A549 (cell line): ENCODE data around the gene PLPP3.

Experiments
- BHLHE40 ChIP-seq: IDR thresholded peaks from 2 replicates; pipeline ENCODE4 v1.6.1; 2012; ENCODE audit warnings: low read depth, low read length, inconsistent platforms
- CTCF ChIP-seq: fragments of >200 bp; sonication (Bioruptor Twin); formaldehyde crosslinking; IDR thresholded peaks from 3 replicates; pipeline ENCODE4 v1.5.1; 2016
- EHMT2 ChIP-seq: fragments of 200-600 bp; sonication (generic); IDR thresholded peaks from 2 replicates; pipeline ENCODE4 v1.6.1; 2016; ENCODE audit warnings: antibody characterized with exemption, low read depth, mild to moderate bottlenecking, moderate library complexity
- EP300 ChIP-seq, 2 experiments: fragments of >200 bp; sonication (Bioruptor Twin); formaldehyde crosslinking; IDR thresholded peaks; 2 replicates in 1 of 2; 3 replicates in 1 of 2; pipeline ENCODE4 v1.6.1; 2016 to 2017
- MAX ChIP-seq: IDR thresholded peaks from 2 replicates; pipeline ENCODE4 v1.6.1; 2012
- MAZ ChIP-seq: fragments of 150-350 bp; IDR thresholded peaks from 2 replicates; pipeline ENCODE4 v1.6.1; 2014; ENCODE audit warnings: antibody characterized with exemption, low read depth, low read length, borderline replicate concordance
- POLR2A ChIP-seq: IDR thresholded peaks from 2 replicates; pipeline ENCODE4 v1.6.1; 2012; ENCODE audit warnings: mild to moderate bottlenecking, low read length
- REST ChIP-seq: fragments of 200-600 bp; sonication (generic); IDR thresholded peaks from 2 replicates; pipeline ENCODE4 v1.6.1; 2016; ENCODE audit warnings: antibody characterized with exemption, mild to moderate bottlenecking, moderate library complexity
- SMC3 ChIP-seq: fragments of >200 bp; sonication (Bioruptor Twin); formaldehyde crosslinking; IDR thresholded peaks from 3 replicates; pipeline ENCODE4 v1.6.1; 2018; ENCODE audit warnings: inconsistent platforms
- ZFP36 ChIP-seq: fragments of 450-650 bp; IDR thresholded peaks from 2 replicates; pipeline ENCODE4 v1.6.1; 2014; ENCODE audit warnings: borderline replicate concordance; ENCODE audit not compliant: partially characterized antibody

GRCh38 chr1:56501888-56502287 lies 77.5 kb downstream of the PLPP3 start:
- TF ChIP-seq CTCF: no peak
- no peak for TF ChIP-seq ZFP36
- TF ChIP-seq EHMT2: no peak
- no peak for TF ChIP-seq REST
- no peak for TF ChIP-seq MAX
- TF ChIP-seq MAZ: no peak
- no peak for TF ChIP-seq SMC3
- TF ChIP-seq POLR2A: no peak
- TF ChIP-seq EP300 (IDR thresholded peaks at IDR 0.05): no peak
- no peak for TF ChIP-seq BHLHE40
